GM21825 (cell line): Measurements from ENCODE around the gene KCND3.

Experiments used
- ATAC-seq: cut with Tn5 transposase; IDR thresholded peaks from one replicate; pipeline ENCODE4 v1.9.1; 2021; ENCODE audit warnings: mild to moderate bottlenecking, moderate library complexity; ENCODE audit not compliant: unreplicated experiment

KCND3 gene

GRCh38 chr1:111851552-111851951, 137.9 kb downstream of the KCND3 start:
- ATAC-seq, result no peak

- no peak for ATAC-seq
Measured at GRCh38 chr1:111850109-111850508, 139.4 kb downstream of the KCND3 start.

GRCh38 chr1:111848852-111849545, 140.5 kb downstream of the KCND3 start:
- no peak for ATAC-seq

GRCh38 chr1:111847466-111847865, 142.0 kb downstream of the KCND3 start:
- no peak for ATAC-seq

- no peak for ATAC-seq
Measured at GRCh38 chr1:111846842-111847241, 142.6 kb downstream of the KCND3 start.

GRCh38 chr1:111843177-111843576, 146.3 kb downstream of the KCND3 start:
- no peak for ATAC-seq

DNA sequence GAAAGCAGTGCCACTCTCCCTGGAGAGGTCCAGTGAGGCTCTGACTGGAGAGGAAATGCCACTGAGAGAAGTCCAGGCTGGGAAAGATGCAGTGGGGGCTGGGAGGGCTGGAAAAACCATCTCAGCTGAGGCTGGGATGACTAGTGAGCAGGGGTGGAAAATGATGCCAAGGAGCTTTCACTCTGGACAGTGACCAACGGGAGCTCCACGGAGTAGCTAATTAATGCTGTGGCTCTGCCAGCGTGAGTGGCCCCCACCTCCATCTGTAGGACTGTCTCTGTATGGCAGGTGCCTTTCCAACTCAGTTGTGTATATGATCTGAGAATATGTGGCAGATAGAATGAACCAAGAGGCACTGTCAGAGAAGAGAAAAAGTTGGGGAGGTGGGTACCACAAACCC, 147.1 kb downstream of the KCND3 start:
- ATAC-seq, result no peak

DNA sequence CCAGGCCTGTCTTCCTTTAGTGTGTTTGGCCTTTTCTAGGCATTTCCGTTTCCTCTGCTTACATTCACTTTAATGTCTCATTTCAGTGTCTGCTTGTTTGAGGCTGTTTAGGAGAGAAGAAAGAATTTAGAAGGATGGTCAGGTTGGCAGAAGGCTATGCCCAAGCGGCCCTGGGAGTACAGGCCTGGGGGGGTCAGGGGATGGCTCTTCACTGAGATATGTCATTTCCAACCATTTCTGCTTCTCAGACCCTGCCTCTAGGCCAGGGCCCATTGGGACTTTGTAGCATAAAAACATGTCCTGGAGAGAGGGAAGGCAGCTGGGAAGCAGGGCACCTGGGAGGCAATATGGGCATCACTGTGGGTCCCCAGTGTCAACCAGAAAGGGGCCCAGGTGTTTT, 147.7 kb downstream of the KCND3 start:
- ATAC-seq, result no peak

- no peak for ATAC-seq
Measured at GRCh38 chr1:111841189-111841588, 148.3 kb downstream of the KCND3 start.

- ATAC-seq, result no peak
Measured at GRCh38 chr1:111837393-111837792, 152.1 kb downstream of the KCND3 start.

DNA sequence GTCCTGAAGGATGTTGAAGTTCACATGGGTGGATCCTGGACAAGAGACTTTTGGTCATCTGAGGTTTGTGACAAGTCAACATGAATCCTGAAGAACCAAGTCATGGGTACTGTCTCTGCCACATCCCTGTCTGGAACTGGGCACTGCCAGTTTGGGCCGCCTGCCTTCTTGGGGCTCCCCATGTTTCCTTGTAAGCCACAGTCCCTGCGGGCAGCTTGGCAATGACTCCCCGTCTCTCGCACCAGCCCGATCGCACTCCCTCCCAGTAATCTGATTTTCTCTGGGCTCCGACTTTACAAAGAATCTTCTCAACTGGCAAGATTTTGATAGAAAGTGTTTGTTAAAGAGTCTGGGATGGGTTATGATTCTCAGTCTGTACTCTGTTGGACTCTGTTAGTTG, 153.4 kb downstream of the KCND3 start:
- no peak for ATAC-seq

GRCh38 chr1:111835514-111835913, 154.0 kb downstream of the KCND3 start:
- no peak for ATAC-seq

DNA sequence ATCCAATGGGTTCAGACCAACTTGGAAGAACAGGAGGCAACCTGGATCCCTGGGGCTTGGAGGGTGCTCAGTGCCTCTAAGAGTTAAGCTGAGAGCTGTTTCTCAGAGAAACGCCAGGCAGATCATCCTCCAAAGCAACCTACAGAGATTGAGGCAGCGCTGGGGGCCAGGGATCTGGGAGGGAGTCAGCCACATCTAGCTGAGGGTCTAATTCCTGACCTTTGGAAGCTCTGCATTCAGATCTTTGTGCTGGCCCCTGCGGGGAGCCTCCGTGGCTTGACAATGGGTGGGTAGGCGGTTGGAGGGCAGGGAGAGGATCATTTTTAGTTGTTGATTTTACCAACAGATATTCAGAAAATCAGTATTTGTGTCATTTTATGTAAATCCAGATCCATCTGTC, 154.5 kb downstream of the KCND3 start:
- ATAC-seq, result no peak

DNA sequence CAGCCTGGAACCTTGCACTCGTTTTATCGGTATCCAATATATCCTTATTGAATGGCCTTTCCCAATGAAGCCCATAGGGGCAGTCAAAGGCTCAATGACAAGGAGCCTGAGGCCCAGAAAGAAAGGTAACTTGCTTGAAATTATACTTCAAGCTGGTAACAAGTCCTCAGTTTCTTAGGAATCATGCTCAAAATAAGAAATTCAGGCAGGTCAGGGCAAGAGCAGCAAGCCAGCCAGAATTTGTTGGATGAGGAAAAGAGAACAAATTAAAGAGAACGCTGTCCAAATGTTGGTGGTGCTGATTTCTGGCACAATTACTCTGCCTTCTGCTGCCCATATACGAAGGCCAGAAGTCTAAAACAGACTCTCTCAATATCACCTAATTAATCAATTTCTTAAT, 156.1 kb downstream of the KCND3 start:
- no peak for ATAC-seq

DNA sequence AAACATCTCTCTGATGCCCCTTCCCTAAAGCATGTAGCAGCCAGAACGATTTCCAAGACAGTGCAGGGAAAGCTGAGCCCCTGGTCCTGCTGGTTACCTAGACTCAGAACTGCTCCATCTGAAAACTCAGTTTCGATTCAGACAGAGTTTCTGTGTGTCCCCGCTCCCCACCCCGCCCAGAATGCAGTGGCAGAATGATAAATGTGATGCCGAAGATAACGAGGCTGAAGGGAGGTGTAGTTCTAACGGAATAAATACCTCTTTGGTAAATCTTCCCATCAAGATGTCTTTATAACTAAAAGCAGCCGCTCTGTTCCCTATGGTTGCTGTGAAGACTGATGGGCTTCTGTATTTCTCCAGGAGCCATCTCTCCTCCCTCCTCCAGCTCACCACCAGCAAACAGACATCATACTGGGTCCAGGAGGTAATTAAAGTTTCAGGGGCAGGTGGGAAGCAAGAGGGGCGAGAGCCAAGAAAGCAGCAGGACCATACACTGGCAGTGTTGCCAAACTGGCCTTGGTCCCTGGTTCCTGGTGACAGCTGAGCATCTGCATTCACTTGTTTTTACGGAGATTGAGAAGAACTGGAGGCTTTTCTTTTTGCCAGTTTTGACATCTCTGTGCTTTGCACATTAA, 156.8 kb downstream of the KCND3 start:
- no peak for ATAC-seq

GRCh38 chr1:111831153-111831552, 158.3 kb downstream of the KCND3 start:
- ATAC-seq, result no peak

- ATAC-seq, result no peak
Measured at GRCh38 chr1:111827946-111828345, 161.5 kb downstream of the KCND3 start.

DNA sequence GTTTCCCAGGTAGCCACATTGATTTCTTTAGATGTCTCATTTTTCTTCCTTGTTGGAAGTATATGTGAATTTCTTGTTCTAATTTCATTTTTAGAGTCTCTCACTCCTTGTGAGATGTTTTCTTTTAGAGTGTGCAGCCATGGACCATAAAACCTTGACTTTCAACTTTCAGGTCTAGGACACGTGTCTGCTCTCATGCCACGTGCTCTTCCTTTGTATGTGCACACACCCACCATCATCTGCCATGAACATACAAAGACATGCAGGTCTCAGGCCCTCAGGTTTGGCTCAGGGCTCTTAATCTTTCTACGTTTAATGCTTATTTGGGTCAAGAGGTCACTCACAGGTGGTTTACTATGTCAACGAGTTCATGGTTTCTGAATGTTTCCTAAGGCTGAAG, 163.2 kb downstream of the KCND3 start:
- ATAC-seq, result no peak

DNA sequence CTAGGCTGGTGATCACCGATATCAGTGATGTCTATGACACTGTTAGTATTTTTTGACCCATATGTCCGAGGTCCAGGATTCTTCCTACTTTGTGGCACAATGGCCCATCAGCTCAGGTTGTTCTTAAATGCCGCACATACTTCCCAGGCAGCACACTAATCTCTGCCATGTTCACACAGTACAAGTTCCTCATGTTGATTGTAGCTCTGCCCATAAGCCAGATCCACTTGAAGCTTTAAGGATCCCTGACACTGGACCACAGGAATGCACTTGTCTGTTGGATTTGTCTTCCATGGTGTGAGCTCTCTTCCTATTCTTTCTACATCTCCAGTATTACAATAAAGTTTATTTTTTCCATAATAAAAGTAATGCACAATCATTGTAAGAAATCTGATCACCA, 164.3 kb downstream of the KCND3 start:
- no peak for ATAC-seq

DNA sequence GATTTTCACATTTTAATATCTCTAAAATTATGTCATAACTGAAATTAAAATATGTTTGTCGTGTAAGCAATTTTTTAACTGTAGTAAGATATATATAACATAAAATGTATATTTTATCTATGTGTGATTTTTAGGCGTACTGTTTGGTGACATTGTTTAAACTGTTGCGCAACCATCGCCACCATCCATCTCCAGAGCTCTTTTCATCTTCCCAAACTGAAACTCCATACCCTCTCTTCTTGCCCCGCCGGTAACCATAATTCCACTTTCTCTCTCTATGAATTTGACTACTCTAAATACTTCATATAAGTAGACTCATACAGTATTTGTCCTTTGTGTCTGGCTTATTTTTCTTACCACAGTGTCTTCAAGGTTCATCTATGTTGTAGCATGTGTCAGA, 167.3 kb downstream of the KCND3 start:
- ATAC-seq, result no peak

- ATAC-seq, result no peak
Measured at GRCh38 chr1:111821121-111821745, 168.2 kb downstream of the KCND3 start.

DNA sequence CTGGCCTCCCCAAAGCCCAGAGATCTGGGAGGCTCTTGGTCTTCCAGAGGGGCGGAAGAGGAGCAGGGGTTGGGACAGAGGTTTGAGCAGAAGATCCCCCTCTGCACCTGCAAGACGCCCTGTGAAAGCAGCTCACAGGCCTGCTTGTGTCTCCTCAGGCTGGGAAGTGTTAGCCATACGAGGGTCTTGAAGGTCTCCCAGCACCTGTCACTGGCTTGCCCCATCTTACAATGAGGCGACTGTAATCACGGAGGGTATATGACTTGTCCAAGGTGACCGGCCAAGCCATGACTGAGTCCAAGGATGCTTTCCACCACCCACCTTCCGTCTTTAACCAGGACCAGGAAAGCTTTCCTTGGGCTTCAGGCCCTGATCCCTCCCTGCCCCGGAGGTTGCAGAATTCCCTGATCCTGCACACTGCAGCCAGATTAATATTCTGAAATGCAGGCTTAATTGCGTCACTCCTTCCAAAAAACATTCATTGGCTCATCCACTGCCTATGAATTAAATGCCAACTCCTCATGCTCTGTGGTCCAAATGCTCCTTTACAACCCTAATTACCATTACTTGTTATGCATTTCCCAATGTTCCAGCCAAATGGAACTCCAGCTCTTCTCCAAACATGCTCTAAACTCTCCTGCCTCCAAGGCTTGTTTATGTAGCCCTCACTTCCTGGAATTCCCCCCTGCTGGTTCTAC, 169.8 kb downstream of the KCND3 start:
- ATAC-seq, result no peak
